HEK293 (cell line): ENCODE measurements around the gene NCAPG.

ENCODE experiments used
- CTCF ChIP-seq: fragments of 450-650 bp; formaldehyde crosslinking; IDR thresholded peaks from 2 replicates; pipeline ENCODE4 v1.5.1; 2016; ENCODE audit warnings: missing biosample characterization, missing genetic modification characterization
- REPIN1 ChIP-seq: fragments of 450-650 bp; formaldehyde crosslinking; IDR thresholded peaks from 2 replicates; pipeline ENCODE4 v1.5.1; 2017; ENCODE audit warnings: missing biosample characterization, missing genetic modification characterization, low read depth
- SETDB1 ChIP-seq: IDR thresholded peaks from one replicate; pipeline ENCODE4 v1.6.1; 2017; ENCODE audit warnings: mild to moderate bottlenecking, low read length, moderate library complexity, mixed read lengths; ENCODE audit not compliant: insufficient read length
- YY1 ChIP-seq: fragments of 450-650 bp; formaldehyde crosslinking; IDR thresholded peaks from 2 replicates; pipeline ENCODE4 v1.5.1; 2018; ENCODE audit warnings: missing biosample characterization, missing genetic modification characterization
- ZNF311 ChIP-seq: fragments of 450-650 bp; formaldehyde crosslinking; IDR thresholded peaks from 2 replicates; pipeline ENCODE4 v1.5.1; 2017; ENCODE audit warnings: missing biosample characterization, missing genetic modification characterization, borderline replicate concordance
- ZNF423 ChIP-seq: fragments of 450-650 bp; formaldehyde crosslinking; IDR thresholded peaks from 2 replicates; pipeline ENCODE4 v1.5.1; 2016; ENCODE audit warnings: missing biosample characterization, missing genetic modification characterization
- ZNF549 ChIP-seq: fragments of 450-650 bp; IDR thresholded peaks from 2 replicates; pipeline ENCODE4 v1.5.1; 2018; ENCODE audit warnings: missing biosample characterization, missing genetic modification characterization, mild to moderate bottlenecking, inconsistent platforms, moderate library complexity
- ZSCAN16 ChIP-seq: fragments of 450-650 bp; formaldehyde crosslinking; IDR thresholded peaks from 2 replicates; pipeline ENCODE4 v1.5.1; 2016; ENCODE audit warnings: missing biosample characterization, missing genetic modification characterization
- TF ChIP-seq, protein P1 (sequence below): fragments of 450-650 bp; formaldehyde crosslinking; IDR thresholded peaks from 2 replicates; pipeline ENCODE4 v1.5.1; 2016; ENCODE audit warnings: missing biosample characterization, missing genetic modification characterization

GRCh38 chr4:17817027-17817426, 6.2 kb downstream of the NCAPG start:
- TF ChIP-seq, protein P1, sequence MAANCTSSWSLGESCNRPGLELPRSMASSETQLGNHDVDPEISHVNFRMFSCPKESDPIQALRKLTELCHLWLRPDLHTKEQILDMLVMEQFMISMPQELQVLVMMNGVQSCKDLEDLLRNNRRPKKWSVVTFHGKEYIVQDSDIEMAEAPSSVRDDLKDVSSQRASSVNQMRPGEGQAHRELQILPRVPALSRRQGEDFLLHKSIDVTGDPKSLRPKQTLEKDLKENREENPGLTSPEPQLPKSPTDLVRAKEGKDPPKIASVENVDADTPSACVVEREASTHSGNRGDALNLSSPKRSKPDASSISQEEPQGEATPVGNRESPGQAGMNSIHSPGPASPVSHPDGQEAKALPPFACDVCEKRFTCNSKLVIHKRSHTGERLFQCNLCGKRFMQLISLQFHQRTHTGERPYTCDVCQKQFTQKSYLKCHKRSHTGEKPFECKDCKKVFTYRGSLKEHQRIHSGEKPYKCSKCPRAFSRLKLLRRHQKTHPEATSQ (tag by site-specific recombination), result no peak
- no peak for TF ChIP-seq ZNF423 (tag by site-specific recombination)
- TF ChIP-seq ZNF311 (tag by site-specific recombination), result no peak
- no peak for TF ChIP-seq REPIN1
- TF ChIP-seq CTCF (tag by site-specific recombination), result no peak
- no peak for TF ChIP-seq ZSCAN16 (tag by site-specific recombination)
- TF ChIP-seq SETDB1, result no peak
- TF ChIP-seq YY1 (tag by site-specific recombination), result no peak
- TF ChIP-seq ZNF549 (tag by site-specific recombination), result no peak
